ENCODE results near the gene RLIM. TPM values are rescaled to one million over a fixed set of nuclear protein-coding genes. Genes with fewer than 3 reads are reported as not detected.
"Not testable (repeated sequence)": the region's sequence is repeated elsewhere in the genome, so short reads cannot be mapped to it uniquely, and the experiment has no call there.

RLIM gene
- 20.7 TPM for total RNA-seq
- long read RNA-seq, full-length matches to known transcripts: 14 of 18 reads
- long read RNA-seq, partial matches to known transcripts: 0 of 18 reads
- long read RNA-seq, other reads (novel, unspliced or antisense): 4 of 18 reads

GRCh38 chrX:74614093-74614909 is at the start of gene RLIM:
Gene RLIM, minus strand, starts transcription at chrX:74614624. Its CDS starts 18,647 bp downstream, at chrX:74595977.
- DNase-seq (peak; percentile 93), ATAC-seq (peak; percentile 100)
- intact Hi-C loops (cut with micrococcal nuclease): loop anchor here (10.0 kb wide), 1 partner anchor 540 kb away; the partner anchor contains the start of gene ABCB7

- ATAC-seq: no peak
- DNase-seq: no peak
- intact Hi-C loops (cut with micrococcal nuclease): no loop called here
Observed at GRCh38 chrX:74656079-74656745, 41.8 kb upstream of the RLIM start.

GRCh38 chrX:74654953-74655352 is 40.5 kb upstream of the RLIM start:
- DNase-seq; ATAC-seq; intact Hi-C loops (cut with micrococcal nuclease): not testable (repeated sequence)

- DNase-seq: no peak
- ATAC-seq: no peak
- intact Hi-C loops (cut with micrococcal nuclease): no loop called here
Observed at GRCh38 chrX:74636749-74637314, 22.4 kb upstream of the RLIM start.

- DNase-seq (no peak), ATAC-seq (no peak)
- intact Hi-C loops (cut with micrococcal nuclease): loop anchor here (10.0 kb wide), 1 partner anchor 541 kb away; the partner anchor contains the start of gene ABCB7
Observed at GRCh38 chrX:74613370-74614092, 893 bp downstream of the RLIM start.

- ATAC-seq: no peak
- intact Hi-C loops (cut with micrococcal nuclease): no loop called here
- DNase-seq: no peak
Observed at GRCh38 chrX:74606799-74607198, 7.6 kb downstream of the RLIM start.

GRCh38 chrX:74606342-74606741 is 8.1 kb downstream of the RLIM start:
- no peak for DNase-seq
- intact Hi-C loops (cut with micrococcal nuclease): no loop called here
- ATAC-seq: no peak

- intact Hi-C loops (cut with micrococcal nuclease): no loop called here
- DNase-seq: no peak
- no peak for ATAC-seq
Observed at GRCh38 chrX:74603040-74603439, 11.4 kb downstream of the RLIM start.

GRCh38 chrX:74602142-74602541 is 12.3 kb downstream of the RLIM start:
- ATAC-seq (no peak), DNase-seq (no peak)
- intact Hi-C loops (cut with micrococcal nuclease): no loop called here

- ATAC-seq (no peak), DNase-seq (no peak)
- intact Hi-C loops (cut with micrococcal nuclease): no loop called here
Observed at GRCh38 chrX:74593593-74593992, 20.8 kb downstream of the RLIM start.

GRCh38 chrX:74585766-74586165 is 28.7 kb downstream of the RLIM start:
- no peak for ATAC-seq
- intact Hi-C loops (cut with micrococcal nuclease): no loop called here

GRCh38 chrX:74579597-74580198 is 34.7 kb downstream of the RLIM start:
- intact Hi-C loops (cut with micrococcal nuclease): no loop called here
- DNase-seq: no peak
- ATAC-seq: no peak

More at GRCh38 chrX:74585766-74586165, 28.7 kb downstream of the RLIM start:
- no peak for DNase-seq

GRCh38 chrX:74578137-74578536 is 36.3 kb downstream of the RLIM start:
- DNase-seq (no peak), ATAC-seq (no peak)
- intact Hi-C loops (cut with micrococcal nuclease): no loop called here

GRCh38 chrX:74557378-74557777 is 57.0 kb downstream of the RLIM start:
- no peak for DNase-seq
- intact Hi-C loops (cut with micrococcal nuclease): no loop called here

GRCh38 chrX:74551934-74552333 is 62.5 kb downstream of the RLIM start:
- ATAC-seq (no peak), DNase-seq (no peak)
- intact Hi-C loops (cut with micrococcal nuclease): no loop called here

More at GRCh38 chrX:74557378-74557777, 57.0 kb downstream of the RLIM start:
- ATAC-seq: no peak

- intact Hi-C loops (cut with micrococcal nuclease): no loop called here
- ATAC-seq: peak; percentile 94
- peak; percentile 90 for DNase-seq
Observed at GRCh38 chrX:74550295-74550802, 64.1 kb downstream of the RLIM start.

- no peak for ATAC-seq
- no peak for DNase-seq
- intact Hi-C loops (cut with micrococcal nuclease): no loop called here
Observed at GRCh38 chrX:74546984-74547383, 67.4 kb downstream of the RLIM start.

- ATAC-seq: no peak
- no peak for DNase-seq
- intact Hi-C loops (cut with micrococcal nuclease): no loop called here
Observed at GRCh38 chrX:74545880-74546523, 68.4 kb downstream of the RLIM start.

Data from left ventricle myocardium superior (tissue), 1 donor.